IPS DF 19.7 (cell line): ENCODE data around the gene PRKCZ.

Experiments
- DNase-seq: peaks from one replicate; pipeline ENCODE4 v3.0.0-alpha.2; 2013; ENCODE audit warnings: low read depth, low spot score

PRKCZ gene

DNA sequence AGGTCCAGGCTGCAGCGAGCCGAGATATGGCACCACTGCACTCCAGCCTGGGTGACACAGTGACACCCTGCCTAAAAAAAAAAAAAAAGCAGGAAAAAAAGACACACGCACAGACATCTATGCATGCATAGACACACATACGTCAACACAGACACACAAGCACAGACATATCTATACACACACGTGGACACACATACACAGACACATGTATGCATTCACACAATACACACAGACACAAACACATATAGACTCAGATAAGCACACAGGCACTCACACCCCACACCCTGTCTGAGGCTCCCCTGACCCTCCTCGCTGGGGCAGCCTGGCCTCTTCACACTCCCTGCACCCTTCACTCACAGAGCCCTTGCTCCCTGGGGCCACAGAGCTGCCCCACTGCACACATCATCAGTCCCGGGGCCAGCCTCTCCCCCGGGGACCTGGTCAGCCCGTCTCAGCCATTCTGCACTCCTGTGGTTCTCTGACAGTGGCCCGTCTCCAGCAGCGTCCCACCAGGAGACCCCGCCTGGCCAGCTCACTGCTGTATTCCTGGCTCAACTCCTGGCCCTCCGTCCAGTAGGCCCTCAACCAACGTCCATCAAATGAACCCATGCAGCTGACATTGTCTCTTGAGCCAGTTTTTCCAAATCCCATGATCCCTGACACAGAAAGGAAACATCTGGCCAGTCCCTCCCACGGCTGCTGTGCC is 4.6 kb upstream of the PRKCZ start:
- no peak for DNase-seq

GRCh38 chr1:2046174-2046917 is 3.9 kb upstream of the PRKCZ start:
- peak; percentile 42 for DNase-seq

- no peak for DNase-seq
These were observed 3.1 kb upstream of the PRKCZ start for GRCh38 chr1:2046953-2047748.

- no peak for DNase-seq
These were observed 2.2 kb upstream of the PRKCZ start for GRCh38 chr1:2047749-2048729.

DNA sequence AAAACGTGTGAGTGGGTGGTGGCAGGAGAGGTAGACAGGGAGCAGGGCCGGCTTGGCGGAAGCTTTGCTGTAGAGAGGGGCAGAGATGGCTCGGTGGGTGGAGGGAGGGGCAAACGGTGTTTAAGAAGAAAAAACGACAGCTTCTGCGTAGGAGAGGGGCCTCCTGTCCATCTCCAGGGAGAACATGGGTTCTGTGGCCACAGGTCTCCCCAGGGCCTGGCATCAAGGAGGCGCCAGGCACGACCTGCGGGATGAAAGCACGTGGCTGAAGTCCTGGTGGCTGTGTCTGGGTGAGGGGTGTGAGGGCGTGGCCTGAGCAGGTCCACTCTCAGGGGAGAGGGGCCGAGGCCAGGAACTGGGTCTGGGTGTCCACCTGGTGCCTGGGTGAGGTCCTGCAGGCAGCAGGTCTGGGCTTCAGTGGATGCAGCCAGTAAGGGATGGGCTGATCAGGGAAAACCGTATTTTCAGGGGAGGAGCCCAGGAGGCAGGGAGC is 940 bp upstream of the PRKCZ start:
- peak; percentile 78 for DNase-seq

GRCh38 chr1:2050461-2050792 is 216 bp downstream of the PRKCZ start:
- no peak for DNase-seq

DNA sequence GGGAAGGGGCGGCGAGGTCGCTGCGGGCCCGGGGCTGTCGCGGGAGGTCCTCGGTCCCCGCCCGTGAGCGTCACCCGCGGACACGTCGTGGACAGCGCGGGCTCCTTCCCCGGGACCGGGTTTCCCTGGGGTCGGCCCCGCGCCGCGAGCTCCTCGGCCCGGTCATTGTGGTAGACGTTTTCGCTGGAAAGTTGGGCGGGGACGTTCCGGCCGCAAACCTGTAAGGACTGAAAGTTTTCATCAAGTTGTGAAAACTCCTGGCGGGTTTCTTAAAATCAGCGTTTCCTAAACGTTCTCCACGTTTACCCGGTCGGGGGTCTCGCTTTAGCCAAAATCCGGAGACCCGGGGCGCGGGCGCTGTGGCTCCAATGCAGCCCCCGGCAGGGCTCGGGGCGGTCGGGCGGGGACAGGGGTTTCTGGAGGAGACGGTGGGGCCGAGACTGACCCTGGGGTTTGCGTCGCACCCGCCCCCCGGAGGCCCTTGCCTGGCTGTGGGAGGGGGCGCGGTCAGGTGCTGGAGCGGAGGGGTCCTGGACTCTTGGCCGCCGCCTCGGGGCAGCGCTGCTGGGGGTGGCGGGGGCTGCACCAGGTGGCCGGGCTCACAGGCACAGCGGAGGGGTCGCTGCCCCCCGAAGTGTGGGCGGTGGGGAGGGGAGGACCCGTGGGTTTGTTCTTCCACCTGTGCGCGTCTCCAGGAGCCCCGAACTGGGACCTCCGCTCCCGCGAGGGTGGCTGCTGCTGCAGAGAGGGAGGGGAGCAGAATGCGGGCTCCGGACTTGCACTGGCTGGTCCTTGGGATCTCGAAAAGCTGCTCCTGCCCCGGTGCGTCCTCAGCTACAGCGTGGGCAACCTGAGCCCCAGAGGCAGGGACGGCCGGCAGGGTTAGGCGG is 827 bp downstream of the PRKCZ start:
- no peak for DNase-seq

- no peak for DNase-seq
These were observed 2.0 kb downstream of the PRKCZ start for GRCh38 chr1:2052054-2052679.

DNA sequence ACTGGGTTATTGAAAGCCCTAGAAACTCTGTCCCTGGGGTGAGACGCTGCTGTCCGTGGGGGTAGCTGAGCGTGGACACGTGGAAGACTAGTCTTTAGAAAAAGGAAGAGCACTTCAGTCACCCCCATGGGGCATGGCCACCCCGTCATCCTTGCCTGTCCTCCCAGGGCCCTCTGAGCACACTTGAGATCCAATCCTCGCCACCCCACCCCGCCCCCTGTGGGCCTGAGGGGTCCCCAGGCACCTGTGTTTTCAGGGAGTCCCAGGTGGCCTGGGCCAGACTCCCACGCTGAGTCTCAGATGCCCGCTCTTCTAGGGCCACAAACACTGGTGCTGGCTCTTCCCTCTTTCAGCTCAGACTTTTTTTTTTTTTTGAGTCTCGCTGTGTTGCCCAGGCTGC is 2.5 kb downstream of the PRKCZ start:
- DNase-seq: no peak

DNA sequence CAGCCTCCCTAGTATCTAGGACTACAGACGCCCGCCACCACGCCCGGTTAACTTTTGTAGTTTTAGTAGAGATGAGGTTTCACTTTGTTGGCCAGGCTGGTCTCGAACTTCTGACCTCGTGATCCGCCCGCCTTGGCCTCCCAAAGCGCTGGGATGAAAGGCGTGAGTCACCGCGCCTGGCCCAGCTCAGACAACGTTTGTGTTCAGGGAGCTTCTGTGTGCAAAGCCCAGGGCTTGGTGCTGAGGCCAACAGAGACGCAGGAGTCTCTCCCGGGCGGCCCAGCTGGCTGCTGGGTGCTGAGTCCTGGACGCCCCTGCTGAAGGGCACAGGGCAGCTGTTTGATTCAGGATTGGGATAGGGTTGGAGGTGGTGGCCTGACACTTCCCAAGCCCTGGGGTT is 3.0 kb downstream of the PRKCZ start:
- no peak for DNase-seq

DNA sequence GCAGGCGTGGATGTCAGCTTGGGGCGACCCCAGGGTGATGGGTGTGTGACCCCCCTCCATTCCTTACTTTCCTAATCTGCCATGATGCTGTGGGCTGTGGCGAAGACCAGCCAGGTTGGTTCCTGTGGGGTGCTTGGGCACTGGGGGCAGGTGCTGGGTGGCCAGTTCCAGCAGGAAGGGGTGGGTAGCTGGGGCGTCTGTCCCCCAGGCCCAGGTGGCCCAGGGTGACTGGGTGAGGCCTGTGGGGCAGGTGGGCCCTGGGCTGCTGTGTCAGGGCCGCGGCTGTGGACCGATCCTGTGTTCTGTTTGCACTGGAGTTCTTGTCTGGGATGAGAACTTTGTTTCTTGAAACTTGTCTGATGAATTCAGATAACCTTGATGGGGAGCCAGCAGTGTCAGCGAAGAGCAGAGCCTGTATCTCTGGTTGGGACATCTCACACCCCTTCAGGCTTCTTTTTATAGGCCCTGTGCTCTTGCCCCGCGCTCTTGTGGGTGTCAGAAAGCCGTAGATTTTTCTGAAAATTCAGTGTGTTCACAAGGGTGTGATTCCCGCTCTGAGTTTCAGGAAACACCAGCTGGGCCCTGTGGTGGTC is 3.7 kb downstream of the PRKCZ start:
- DNase-seq: no peak

GRCh38 chr1:2054560-2054959 is 4.3 kb downstream of the PRKCZ start:
- no peak for DNase-seq

DNA sequence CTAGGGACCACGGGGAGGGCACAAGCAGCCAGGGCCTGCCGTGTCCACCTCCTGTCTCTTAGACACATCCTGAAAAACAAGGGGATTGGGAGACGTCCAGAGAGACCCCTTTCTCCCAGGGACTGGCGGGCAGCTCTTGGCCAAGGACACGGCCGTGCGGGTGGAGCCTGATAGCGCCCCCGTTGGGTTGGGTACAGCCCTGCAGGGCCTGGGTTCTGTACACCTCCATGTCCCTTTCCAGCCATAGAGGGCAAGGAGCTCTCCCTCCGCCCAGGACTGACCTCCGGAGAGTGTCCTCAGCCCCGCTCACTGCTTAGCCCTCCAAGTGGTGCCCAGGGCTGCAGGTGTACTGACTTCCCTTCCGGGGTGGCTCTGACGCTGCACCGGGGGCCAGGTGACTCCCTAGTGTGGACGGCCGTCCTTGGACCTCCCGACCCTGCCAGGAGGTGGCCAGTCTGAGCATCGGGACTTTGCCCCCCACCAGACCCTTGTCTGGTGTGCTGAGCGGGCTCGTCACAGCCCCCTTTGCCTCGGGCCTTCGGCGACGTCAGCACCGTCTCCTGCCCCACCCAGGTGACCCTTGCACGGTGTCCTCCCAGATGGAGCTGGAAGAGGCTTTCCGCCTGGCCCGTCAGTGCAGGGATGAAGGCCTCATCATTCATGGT is 5.8 kb downstream of the PRKCZ start:
- no peak for DNase-seq

GRCh38 chr1:2056955-2057590 is 6.9 kb downstream of the PRKCZ start:
- no peak for DNase-seq

DNA sequence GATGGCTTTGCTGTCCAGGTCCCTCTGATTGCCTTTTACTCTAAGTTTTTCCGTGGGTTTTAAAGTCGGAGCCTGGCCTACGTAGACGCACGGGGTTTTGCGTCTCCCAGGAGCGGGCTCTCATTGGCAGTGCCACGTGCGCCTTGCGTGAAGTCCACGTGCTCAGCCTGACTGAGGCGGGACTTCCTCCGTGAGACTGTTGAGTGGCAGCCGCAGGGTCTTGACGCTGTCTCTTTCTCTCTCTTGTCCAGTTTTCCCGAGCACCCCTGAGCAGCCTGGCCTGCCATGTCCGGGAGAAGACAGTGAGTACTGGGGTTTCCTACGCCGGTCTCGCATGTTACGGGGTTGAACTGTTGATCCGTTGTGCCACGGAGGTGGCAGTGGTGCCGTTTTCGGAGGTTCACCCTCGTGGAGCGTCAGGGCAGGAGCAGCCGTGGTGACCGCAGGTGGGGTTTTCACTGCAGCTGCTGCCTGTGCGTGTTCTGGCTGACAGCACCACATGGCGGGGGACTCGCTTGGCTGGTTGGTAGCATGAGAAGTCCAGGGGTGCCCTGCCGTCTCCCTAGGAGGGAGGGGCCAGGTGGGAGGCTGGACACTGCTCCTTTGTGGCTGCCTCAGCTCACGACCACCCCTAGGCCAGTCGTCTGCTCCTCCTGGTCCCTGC is 9.2 kb downstream of the PRKCZ start:
- no peak for DNase-seq

DNA sequence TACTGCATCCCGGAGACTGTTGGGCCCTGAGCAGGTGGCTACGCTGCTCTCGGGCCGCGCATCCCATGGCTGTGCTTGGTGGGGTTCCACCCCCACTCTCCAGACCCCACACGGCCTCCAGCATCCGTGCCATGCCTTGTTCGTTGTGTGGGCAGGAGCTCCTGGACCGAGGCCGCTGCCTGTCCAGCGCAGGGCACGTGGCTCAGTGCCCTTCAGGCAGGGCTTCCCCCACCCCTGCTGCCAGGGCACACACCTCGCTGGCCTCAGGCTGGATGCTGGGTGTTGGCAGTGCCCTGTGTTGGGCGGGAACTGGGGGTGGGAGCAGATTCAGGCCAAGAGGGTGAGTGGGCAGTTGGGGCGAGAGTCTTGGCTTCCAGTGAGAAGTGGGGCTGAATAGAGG is 9.9 kb downstream of the PRKCZ start:
- DNase-seq: no peak

DNA sequence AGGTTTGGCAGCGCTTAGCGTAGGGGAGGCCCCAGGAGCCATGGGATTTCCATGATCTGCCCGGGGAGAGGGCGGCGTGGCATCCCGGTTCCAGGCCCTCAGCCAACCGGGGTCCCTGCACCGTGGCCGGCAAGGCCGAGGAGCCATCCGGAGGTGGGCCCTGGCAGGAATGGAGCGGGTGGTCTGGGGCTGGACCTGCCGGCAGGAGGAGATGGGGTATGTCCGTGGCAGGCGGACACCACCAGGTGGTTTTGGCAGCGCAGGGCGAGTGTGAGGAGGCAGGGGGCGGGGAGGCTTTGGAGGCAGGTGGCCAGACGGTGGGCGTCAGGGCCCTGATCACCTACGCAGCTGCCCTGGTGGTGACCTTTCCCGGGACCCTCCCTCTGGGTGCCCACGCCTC is 10.3 kb downstream of the PRKCZ start:
- DNase-seq: no peak
